Measurements from ENCODE around the gene ARHGAP26.

- TF ChIP-seq, protein P1, sequence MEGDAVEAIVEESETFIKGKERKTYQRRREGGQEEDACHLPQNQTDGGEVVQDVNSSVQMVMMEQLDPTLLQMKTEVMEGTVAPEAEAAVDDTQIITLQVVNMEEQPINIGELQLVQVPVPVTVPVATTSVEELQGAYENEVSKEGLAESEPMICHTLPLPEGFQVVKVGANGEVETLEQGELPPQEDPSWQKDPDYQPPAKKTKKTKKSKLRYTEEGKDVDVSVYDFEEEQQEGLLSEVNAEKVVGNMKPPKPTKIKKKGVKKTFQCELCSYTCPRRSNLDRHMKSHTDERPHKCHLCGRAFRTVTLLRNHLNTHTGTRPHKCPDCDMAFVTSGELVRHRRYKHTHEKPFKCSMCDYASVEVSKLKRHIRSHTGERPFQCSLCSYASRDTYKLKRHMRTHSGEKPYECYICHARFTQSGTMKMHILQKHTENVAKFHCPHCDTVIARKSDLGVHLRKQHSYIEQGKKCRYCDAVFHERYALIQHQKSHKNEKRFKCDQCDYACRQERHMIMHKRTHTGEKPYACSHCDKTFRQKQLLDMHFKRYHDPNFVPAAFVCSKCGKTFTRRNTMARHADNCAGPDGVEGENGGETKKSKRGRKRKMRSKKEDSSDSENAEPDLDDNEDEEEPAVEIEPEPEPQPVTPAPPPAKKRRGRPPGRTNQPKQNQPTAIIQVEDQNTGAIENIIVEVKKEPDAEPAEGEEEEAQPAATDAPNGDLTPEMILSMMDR (IDR thresholded peaks at IDR 0.05) = no peak
- TF ChIP-seq POLR2AphosphoS5 (IDR thresholded peaks at IDR 0.05; ENCODE audit: low read depth, low read length) (no peak), SIN3A (IDR thresholded peaks at IDR 0.05; ENCODE audit: borderline replicate concordance, insufficient read depth, low read depth, low read length) (no peak)
- TF ChIP-seq, protein P2, sequence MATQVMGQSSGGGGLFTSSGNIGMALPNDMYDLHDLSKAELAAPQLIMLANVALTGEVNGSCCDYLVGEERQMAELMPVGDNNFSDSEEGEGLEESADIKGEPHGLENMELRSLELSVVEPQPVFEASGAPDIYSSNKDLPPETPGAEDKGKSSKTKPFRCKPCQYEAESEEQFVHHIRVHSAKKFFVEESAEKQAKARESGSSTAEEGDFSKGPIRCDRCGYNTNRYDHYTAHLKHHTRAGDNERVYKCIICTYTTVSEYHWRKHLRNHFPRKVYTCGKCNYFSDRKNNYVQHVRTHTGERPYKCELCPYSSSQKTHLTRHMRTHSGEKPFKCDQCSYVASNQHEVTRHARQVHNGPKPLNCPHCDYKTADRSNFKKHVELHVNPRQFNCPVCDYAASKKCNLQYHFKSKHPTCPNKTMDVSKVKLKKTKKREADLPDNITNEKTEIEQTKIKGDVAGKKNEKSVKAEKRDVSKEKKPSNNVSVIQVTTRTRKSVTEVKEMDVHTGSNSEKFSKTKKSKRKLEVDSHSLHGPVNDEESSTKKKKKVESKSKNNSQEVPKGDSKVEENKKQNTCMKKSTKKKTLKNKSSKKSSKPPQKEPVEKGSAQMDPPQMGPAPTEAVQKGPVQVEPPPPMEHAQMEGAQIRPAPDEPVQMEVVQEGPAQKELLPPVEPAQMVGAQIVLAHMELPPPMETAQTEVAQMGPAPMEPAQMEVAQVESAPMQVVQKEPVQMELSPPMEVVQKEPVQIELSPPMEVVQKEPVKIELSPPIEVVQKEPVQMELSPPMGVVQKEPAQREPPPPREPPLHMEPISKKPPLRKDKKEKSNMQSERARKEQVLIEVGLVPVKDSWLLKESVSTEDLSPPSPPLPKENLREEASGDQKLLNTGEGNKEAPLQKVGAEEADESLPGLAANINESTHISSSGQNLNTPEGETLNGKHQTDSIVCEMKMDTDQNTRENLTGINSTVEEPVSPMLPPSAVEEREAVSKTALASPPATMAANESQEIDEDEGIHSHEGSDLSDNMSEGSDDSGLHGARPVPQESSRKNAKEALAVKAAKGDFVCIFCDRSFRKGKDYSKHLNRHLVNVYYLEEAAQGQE (IDR thresholded peaks at IDR 0.05; ENCODE audit: insufficient read depth in 1 of 2, low read depth in 2 of 2, low read length in 1 of 2) = no peak
Observed at GRCh38 chr5:143247134-143247815, 477.1 kb downstream of the ARHGAP26 start.
